ENCODE data around the gene DHRS2. TPM values are rescaled to one million over a fixed set of nuclear protein-coding genes. Genes with fewer than 3 reads are reported as not detected.
"Not testable (repeated sequence)": the region's sequence is repeated elsewhere in the genome, so short reads cannot be mapped to it uniquely, and the experiment has no call there.

The DHRS2 gene
- total and polyA plus RNA-seq, 8 donors, result 3.7 to 19.6 (median 6.7) TPM; not detected in 3

GRCh38 chr14:23605931-23606585 lies 30.1 kb upstream of the DHRS2 start:
- no peak overlapping the region for H3K27ac ChIP-seq
- no peaks in the 10 kb centered on the region for H3K9me3 ChIP-seq
- 66 to 73% (median 72%) methylated on average over 6 of the region's 6 CpGs for WGBS, 5 donors
- H3K4me1 ChIP-seq, result peaks cover 15 to 30% (median 24%) of the 10 kb centered on the region in 4 donors
- no peaks in the 10 kb centered on the region for H3K27me3 ChIP-seq
- H3K4me3 ChIP-seq, result no peak overlapping the region
- intact Hi-C loops (cut with DNase I; ENCODE audit: low total_unique reads), result no loop called here
- H3K36me3 ChIP-seq, result no peaks in the 10 kb centered on the region
- DNase-seq, result no peak
- TF ChIP-seq POLR2AphosphoS5 (IDR thresholded peaks at IDR 0.05), result no peak
- TF ChIP-seq POLR2A (IDR thresholded peaks at IDR 0.05), result no peak
- TF ChIP-seq EP300 (IDR thresholded peaks at IDR 0.05), result no peak
- no peak for TF ChIP-seq CTCF (IDR thresholded peaks at IDR 0.05)

- intact Hi-C loops (cut with DNase I; ENCODE audit: low total_unique reads), result no loop called here
- peaks cover 35 to 43% (median 39%) of the 10 kb centered on the region in 4 donors for H3K4me1 ChIP-seq
- H3K36me3 ChIP-seq, result no peaks in the 10 kb centered on the region
- H3K27me3 ChIP-seq, result no peaks in the 10 kb centered on the region
- TF ChIP-seq EP300 (IDR thresholded peaks at IDR 0.05) (no peak), CTCF (IDR thresholded peaks at IDR 0.05) (no peak), POLR2A (IDR thresholded peaks at IDR 0.05) (no peak), POLR2AphosphoS5 (IDR thresholded peaks at IDR 0.05) (no peak)
- no peak overlapping the region for H3K4me3 ChIP-seq
- 16 to 32% (median 26%) methylated on average over 1 of the region's 1 CpG for WGBS, 5 donors
- DNase-seq, result peak in 1 of 2 donors; percentile 81
- peak overlapping the region in 3 of 5 donors; percentile 9 to 87 (median 28) for H3K27ac ChIP-seq
- H3K9me3 ChIP-seq, result no peaks in the 10 kb centered on the region
Observed at GRCh38 chr14:23608454-23608853, 27.7 kb upstream of the DHRS2 start.

DNA sequence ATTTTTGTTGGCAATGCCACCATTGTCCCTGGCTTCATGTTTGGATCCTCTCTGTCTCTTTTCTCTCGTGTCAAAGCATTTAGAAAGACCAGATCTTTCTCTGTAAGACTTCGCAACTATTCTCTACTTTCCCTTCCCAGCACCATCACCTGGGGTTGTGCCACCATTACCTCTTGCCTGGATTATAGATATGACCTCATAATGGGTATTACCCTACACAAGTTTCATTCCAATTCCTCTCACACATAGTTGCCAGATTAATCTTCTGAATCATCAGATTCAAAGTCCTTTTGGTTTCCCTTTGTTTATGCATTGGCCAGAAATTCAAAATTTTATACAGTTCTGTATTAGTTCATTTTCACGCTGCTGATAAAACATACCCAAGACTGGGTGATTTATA lies 27.2 kb upstream of the DHRS2 start:
- no peaks in the 10 kb centered on the region for H3K27me3 ChIP-seq
- no peak for DNase-seq
- H3K36me3 ChIP-seq, result no peaks in the 10 kb centered on the region
- WGBS, 5 donors, result 75 to 93% (median 87%) methylated on average over 3 of the region's 3 CpGs
- peaks cover 37 to 43% (median 40%) of the 10 kb centered on the region in 4 donors for H3K4me1 ChIP-seq
- H3K4me3 ChIP-seq, result no peak overlapping the region
- intact Hi-C loops (cut with DNase I; ENCODE audit: low total_unique reads), result no loop called here
- peak overlapping the region in 2 of 5 donors; percentile 85 to 87 for H3K27ac ChIP-seq
- TF ChIP-seq POLR2AphosphoS5 (IDR thresholded peaks at IDR 0.05) (no peak), POLR2A (IDR thresholded peaks at IDR 0.05) (no peak), CTCF (IDR thresholded peaks at IDR 0.05) (no peak)
- H3K9me3 ChIP-seq, result no peaks in the 10 kb centered on the region

GRCh38 chr14:23609411-23610089 lies 26.6 kb upstream of the DHRS2 start:
- WGBS, 5 donors, result 35 to 51% (median 38%) methylated on average over 6 to 7 of the region's 7 CpGs
- H3K36me3 ChIP-seq; H3K9me3 ChIP-seq; H3K27me3 ChIP-seq; intact Hi-C loops (cut with DNase I; ENCODE audit: low total_unique reads); H3K4me3 ChIP-seq: not testable (repeated sequence)
- peak in 1 of 3 donors; percentile 23 for TF ChIP-seq POLR2AphosphoS5 (IDR thresholded peaks at IDR 0.05)
- DNase-seq, result peak in 1 of 2 donors; percentile 54
- H3K27ac ChIP-seq, result peak overlapping the region; percentile 69 to 87 (median 71)
- H3K4me1 ChIP-seq, result peaks cover 40 to 47% (median 45%) of the 10 kb centered on the region in 4 donors

Data from stomach (tissue), 9 donors.